ENCODE measurements around the gene REPS1.
A peak's percentile ranks its signal among the peaks of the same experiment; 100 is the strongest.

REPS1 gene

GRCh38 chr6:138987643-138988468, at the start of gene REPS1:
REPS1 (minus strand) TSS chr6:138988253; CDS start chr6:138987682, 571 bp downstream.
- peak within 1 kb of the TSS; percentile 78 for H3K4me3 ChIP-seq (ENCODE audit: low read depth, low read length)
- peak; percentile 61 for DNase-seq (ENCODE audit: low read depth)
- TF ChIP-seq CTCF (IDR thresholded peaks at IDR 0.05; ENCODE audit: low read depth, low read length, missing control alignments): peak; percentile 88

GRCh38 chr6:139037490-139037889, 49.4 kb upstream of the REPS1 start:
- no peak overlapping the region for H3K4me3 ChIP-seq (ENCODE audit: low read depth, low read length)
- no peak for TF ChIP-seq CTCF (IDR thresholded peaks at IDR 0.05; ENCODE audit: low read depth, low read length, missing control alignments)
- no peak for DNase-seq (ENCODE audit: low read depth)

GRCh38 chr6:139030228-139030963, 42.3 kb upstream of the REPS1 start:
- no peak for TF ChIP-seq CTCF (IDR thresholded peaks at IDR 0.05; ENCODE audit: low read depth, low read length, missing control alignments)
- H3K4me3 ChIP-seq (ENCODE audit: low read depth, low read length): peak overlapping the region; percentile 72
- peak; percentile 53 for DNase-seq (ENCODE audit: low read depth)

GRCh38 chr6:139029470-139030227, 41.6 kb upstream of the REPS1 start:
- H3K4me3 ChIP-seq (ENCODE audit: low read depth, low read length): peak overlapping the region; percentile 72
- no peak for DNase-seq (ENCODE audit: low read depth)
- no peak for TF ChIP-seq CTCF (IDR thresholded peaks at IDR 0.05; ENCODE audit: low read depth, low read length, missing control alignments)

- TF ChIP-seq CTCF (IDR thresholded peaks at IDR 0.05; ENCODE audit: low read depth, low read length, missing control alignments): no peak
- DNase-seq (ENCODE audit: low read depth): peak; percentile 56
- peak within 1 kb of the TSS; percentile 72 for H3K4me3 ChIP-seq (ENCODE audit: low read depth, low read length)
Measured at GRCh38 chr6:139028658-139029469, 40.8 kb upstream of the REPS1 start, which contains the start of gene ABRACL. ABRACL (plus strand) TSS chr6:139028745; CDS start chr6:139034161, 5,416 bp downstream.

GRCh38 chr6:139028215-139028657, 40.2 kb upstream of the REPS1 start:
- no peak for TF ChIP-seq CTCF (IDR thresholded peaks at IDR 0.05; ENCODE audit: low read depth, low read length, missing control alignments)
- H3K4me3 ChIP-seq (ENCODE audit: low read depth, low read length): peak overlapping the region; percentile 72
- no peak for DNase-seq (ENCODE audit: low read depth)

Measured in GM12864 (cell line).